ACC112 (cell line): ENCODE measurements around the gene VSIR.

Experiments
- H2AFZ ChIP-seq: fragments of 200-600 bp; sonication (generic); one replicate; pipeline ENCODE4 v1.6.0; 2017; ENCODE audit warnings: antibody characterized with exemption, low read length; ENCODE audit not compliant: unreplicated experiment
- H3K27ac ChIP-seq: fragments of 200-600 bp; sonication (generic); 2 replicates; pipeline ENCODE4 v1.5.1; 2014; ENCODE audit warnings: low read depth, mild to moderate bottlenecking, antibody characterized with exemption, low read length, moderate library complexity
- H3K27me3 ChIP-seq: fragments of 200-600 bp; sonication (generic); 2 replicates; pipeline ENCODE4 v1.6.1; 2014; ENCODE audit warnings: mild to moderate bottlenecking, antibody characterized with exemption, low read length, moderate library complexity, mixed read lengths; ENCODE audit not compliant: insufficient read depth
- H3K36me3 ChIP-seq: fragments of 200-600 bp; sonication (generic); 2 replicates; pipeline ENCODE4 v1.6.1; 2016; ENCODE audit warnings: mild to moderate bottlenecking, antibody characterized with exemption, low read length, moderate library complexity, mixed read lengths; ENCODE audit not compliant: insufficient read depth
- H3K4me1 ChIP-seq: fragments of 200-600 bp; sonication (generic); one replicate; pipeline ENCODE4 v1.6.1; 2016; ENCODE audit warnings: low read length, mixed read lengths; ENCODE audit not compliant: insufficient read depth, unreplicated experiment, control insufficient read depth
- H3K4me3 ChIP-seq: fragments of 200-600 bp; sonication (generic); 2 replicates; pipeline ENCODE4 v1.5.1; 2014; ENCODE audit warnings: mild to moderate bottlenecking, low read depth, low read length
- H3K79me2 ChIP-seq: fragments of 200-600 bp; sonication (generic); one replicate; pipeline ENCODE4 v1.6.0; 2016; ENCODE audit warnings: low read length; ENCODE audit not compliant: control insufficient read depth, unreplicated experiment, insufficient read depth

The VSIR gene

DNA sequence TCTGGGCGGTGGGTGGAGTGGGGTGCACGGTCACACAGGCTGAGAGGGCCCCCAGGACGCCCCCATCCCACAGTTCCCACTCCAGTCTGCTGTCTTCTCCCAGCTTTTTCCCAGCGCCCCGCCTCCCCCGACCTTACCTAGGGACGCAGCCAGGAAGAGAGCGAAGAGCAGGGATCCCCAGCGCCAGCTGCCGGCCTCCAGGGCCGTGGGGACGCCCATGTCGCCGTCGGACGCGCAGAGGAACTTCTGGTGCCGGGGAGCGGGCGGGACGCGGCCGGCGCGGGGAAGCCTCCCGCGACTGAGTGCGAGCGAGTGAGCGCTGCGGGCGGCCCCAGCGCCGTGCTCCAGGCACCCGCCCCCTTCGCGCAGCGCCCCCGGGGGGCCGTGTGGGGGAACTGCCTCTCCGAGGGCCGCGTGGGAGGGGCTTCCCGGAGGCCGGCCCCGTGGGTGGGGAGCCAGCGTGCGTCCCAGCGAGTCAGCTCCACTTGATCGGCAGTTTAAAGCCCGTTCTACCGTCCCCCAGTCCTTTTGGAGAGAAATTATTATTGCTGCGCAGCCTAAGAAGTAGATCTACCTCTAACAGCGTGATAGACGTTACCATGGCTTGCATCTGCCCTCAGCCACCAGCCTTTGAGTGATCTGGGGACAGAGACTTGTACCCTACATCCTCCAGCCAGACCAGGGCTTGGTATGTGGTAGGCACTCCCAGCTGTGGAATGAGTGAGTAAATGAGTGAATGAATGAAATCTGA lies at the start of gene VSIR:
TSS of gene VSIR (minus strand) at position 300 of the 751 bp plus-strand sequence. CDS start at position 219, 81 bp downstream.
- Histone ChIP-seq H3K27me3 (no peaks in the 10 kb centered on the region), H2AFZ (peak within 1 kb of the TSS; percentile 19), H3K36me3 (no peaks in the 10 kb centered on the region), H3K27ac (peak within 1 kb of the TSS; percentile 42; the same call in 1 of the 2 replicates), H3K4me3 (peak within 1 kb of the TSS; percentile 72), H3K4me1 (peaks cover 48% of the 10 kb centered on the region), H3K79me2 (no peaks in the 10 kb centered on the region)

GRCh38 chr10:71821909-71822763 lies 48.8 kb upstream of the VSIR start:
- Histone ChIP-seq H3K27me3 (no peaks in the 10 kb centered on the region), H3K79me2 (no peaks in the 10 kb centered on the region), H3K27ac (no peak overlapping the region), H3K36me3 (peaks cover 41% of the 10 kb centered on the region), H3K4me1 (no peaks in the 10 kb centered on the region), H2AFZ (no peak overlapping the region), H3K4me3 (no peak overlapping the region)

- Histone ChIP-seq H2AFZ (no peak overlapping the region), H3K36me3 (peaks cover 38% of the 10 kb centered on the region)
Observed at GRCh38 chr10:71820966-71821365, 47.6 kb upstream of the VSIR start.

DNA sequence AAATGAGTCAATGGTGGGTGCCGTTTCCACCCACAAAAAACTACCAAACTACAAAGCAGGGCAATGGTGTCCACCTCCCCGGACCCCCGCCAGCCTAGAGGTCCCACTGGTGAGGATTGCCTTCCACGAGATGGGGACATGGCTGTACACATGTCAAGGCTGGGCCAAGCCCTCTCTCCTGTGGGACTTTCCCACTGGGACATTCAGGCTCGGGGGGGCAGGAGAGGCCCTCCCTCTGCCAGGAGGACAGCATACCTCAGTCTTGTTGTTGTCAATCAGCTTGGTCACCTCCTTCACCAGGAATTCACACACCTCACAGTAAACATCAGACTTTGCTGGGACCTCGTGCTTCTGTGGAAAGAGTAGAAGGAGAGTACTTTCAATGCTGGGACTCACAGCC lies 46.7 kb upstream of the VSIR start:
- Histone ChIP-seq H3K4me3 (no peak overlapping the region), H2AFZ (no peak overlapping the region), H3K27me3 (no peaks in the 10 kb centered on the region), H3K36me3 (peaks cover 44% of the 10 kb centered on the region), H3K27ac (no peak overlapping the region), H3K4me1 (no peaks in the 10 kb centered on the region), H3K79me2 (no peaks in the 10 kb centered on the region)

More at GRCh38 chr10:71820966-71821365, 47.6 kb upstream of the VSIR start:
- Histone ChIP-seq H3K27me3 (no peaks in the 10 kb centered on the region), H3K79me2 (no peaks in the 10 kb centered on the region), H3K4me1 (no peaks in the 10 kb centered on the region), H3K4me3 (no peak overlapping the region), H3K27ac (no peak overlapping the region)

- peaks cover 39% of the 10 kb centered on the region for H3K36me3 ChIP-seq
Observed at GRCh38 chr10:71819441-71819861, 46.1 kb upstream of the VSIR start.

DNA sequence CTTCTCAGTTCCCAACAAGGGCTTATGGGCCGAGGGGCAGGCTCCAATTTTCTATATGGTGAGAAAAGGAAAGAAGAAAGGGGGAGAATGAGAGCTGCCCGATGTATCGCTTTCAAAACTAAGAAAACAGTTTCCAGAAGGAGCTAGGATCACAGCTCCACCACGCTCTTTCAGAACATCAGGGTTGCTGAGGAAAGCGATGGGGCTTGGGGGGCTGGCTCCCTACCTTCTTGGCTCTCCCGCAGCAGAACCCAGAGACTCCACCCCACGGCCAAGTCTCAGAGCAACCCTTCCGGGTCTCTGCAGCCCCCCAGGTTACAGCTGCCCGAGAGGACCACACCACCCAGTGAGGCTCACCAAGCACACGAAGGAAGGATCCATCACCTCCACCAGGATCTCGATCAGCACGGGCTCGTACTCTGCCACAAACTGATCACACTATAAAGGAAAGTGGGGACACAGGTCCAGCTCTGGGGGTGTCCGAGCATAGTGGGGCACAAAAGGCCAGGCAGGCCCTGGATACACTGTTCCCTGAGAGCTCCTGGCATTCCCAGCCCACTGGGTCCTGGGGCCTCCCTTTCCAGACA lies 45.4 kb upstream of the VSIR start:
- H3K27ac ChIP-seq = no peak overlapping the region

More at GRCh38 chr10:71819441-71819861, 46.1 kb upstream of the VSIR start:
- H3K79me2 ChIP-seq = no peaks in the 10 kb centered on the region
- H3K4me1 ChIP-seq = no peaks in the 10 kb centered on the region
- no peak overlapping the region for H2AFZ ChIP-seq
- H3K27me3 ChIP-seq = no peaks in the 10 kb centered on the region
- no peak overlapping the region for H3K4me3 ChIP-seq
- no peak overlapping the region for H3K27ac ChIP-seq

DNA sequence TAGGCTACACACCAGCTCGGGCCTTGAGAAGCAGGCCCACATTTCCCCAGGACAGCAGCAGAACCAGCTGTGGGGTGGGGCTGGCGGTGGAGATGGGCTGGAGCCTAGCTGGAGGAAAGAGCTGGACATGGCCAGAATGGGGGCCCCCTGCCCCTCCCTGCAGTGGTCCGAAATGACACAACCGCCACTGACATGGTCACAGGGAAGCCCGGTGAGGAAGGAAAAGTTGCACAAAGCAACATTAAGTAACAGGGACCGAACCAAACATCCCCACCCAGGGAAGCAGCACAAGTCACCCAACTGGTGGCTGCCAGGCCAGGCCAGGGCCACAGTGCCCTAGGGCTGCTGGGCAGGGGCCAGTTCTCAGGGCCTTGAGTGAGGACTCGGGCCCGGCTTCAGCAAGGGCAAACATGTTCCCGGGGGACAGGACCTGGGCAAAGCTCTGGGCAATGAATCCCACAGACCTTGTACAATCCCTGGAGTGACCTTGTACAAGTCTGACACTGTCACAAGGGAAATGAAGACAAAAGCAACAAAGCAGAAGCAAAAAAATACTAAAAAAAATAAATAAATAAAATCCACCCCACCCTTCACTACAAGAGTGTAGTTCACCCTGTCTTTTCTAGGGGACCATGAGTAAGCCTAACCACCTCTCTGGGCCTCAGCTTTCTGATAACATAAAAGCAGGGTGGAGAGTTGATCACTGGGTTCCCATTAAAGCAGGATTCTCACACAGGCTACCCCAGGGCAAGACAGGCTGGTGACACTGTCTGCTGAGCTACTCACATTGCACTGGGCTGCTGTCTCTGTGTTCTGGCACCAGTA lies 44.7 kb upstream of the VSIR start:
- Histone ChIP-seq H3K79me2 (no peaks in the 10 kb centered on the region), H2AFZ (no peak overlapping the region), H3K27ac (no peak overlapping the region), H3K36me3 (peaks cover 33% of the 10 kb centered on the region; the same call in 1 of the 2 replicates), H3K4me1 (no peaks in the 10 kb centered on the region), H3K27me3 (no peaks in the 10 kb centered on the region), H3K4me3 (no peak overlapping the region)

More for the DNA sequence above, 45.4 kb upstream of the VSIR start:
- no peaks in the 10 kb centered on the region for H3K79me2 ChIP-seq
- H3K27me3 ChIP-seq = no peaks in the 10 kb centered on the region
- H3K36me3 ChIP-seq = peaks cover 33% of the 10 kb centered on the region; the same call in 1 of the 2 replicates
- no peak overlapping the region for H2AFZ ChIP-seq
- no peaks in the 10 kb centered on the region for H3K4me1 ChIP-seq
- no peak overlapping the region for H3K4me3 ChIP-seq

GRCh38 chr10:71816936-71817618 lies 43.8 kb upstream of the VSIR start:
- Histone ChIP-seq H3K36me3 (peaks cover 33% of the 10 kb centered on the region; the same call in 1 of the 2 replicates), H3K4me1 (no peaks in the 10 kb centered on the region), H2AFZ (no peak overlapping the region), H3K27me3 (no peaks in the 10 kb centered on the region), H3K27ac (no peak overlapping the region), H3K79me2 (no peaks in the 10 kb centered on the region), H3K4me3 (no peak overlapping the region)

- no peaks in the 10 kb centered on the region for H3K27me3 ChIP-seq
- no peak overlapping the region for H3K27ac ChIP-seq
- H3K4me1 ChIP-seq = no peaks in the 10 kb centered on the region
- no peak overlapping the region for H3K4me3 ChIP-seq
- no peaks in the 10 kb centered on the region for H3K79me2 ChIP-seq
- peaks cover 31% of the 10 kb centered on the region; the same call in 1 of the 2 replicates for H3K36me3 ChIP-seq
- no peak overlapping the region for H2AFZ ChIP-seq
Observed at GRCh38 chr10:71816421-71816851, 43.1 kb upstream of the VSIR start.
